ENCODE measurements around the gene FRZB. TPM values are rescaled to one million over a fixed set of nuclear protein-coding genes. Genes with fewer than 3 reads are reported as not detected.
A peak's percentile ranks its signal among the peaks of the same experiment; 100 is the strongest.

Gene FRZB
- total RNA-seq, 1 donor from 2014 or later: 0.32 TPM

- no peak for ATAC-seq
These were observed 32.1 kb downstream of the FRZB start for GRCh38 chr2:182834293-182834692.

GRCh38 chr2:182833084-182833854 is 33.2 kb downstream of the FRZB start:
- no peak for ATAC-seq

- no peak for ATAC-seq
These were observed 34.5 kb downstream of the FRZB start for GRCh38 chr2:182831921-182832320.

GRCh38 chr2:182831101-182831500 is 35.3 kb downstream of the FRZB start:
- ATAC-seq: no peak

- ATAC-seq: no peak
These were observed 39.1 kb downstream of the FRZB start for GRCh38 chr2:182827182-182827879.

- no peak for ATAC-seq
These were observed 39.9 kb downstream of the FRZB start for GRCh38 chr2:182826496-182826895.

GRCh38 chr2:182826064-182826463 is 40.4 kb downstream of the FRZB start:
- ATAC-seq: no peak

- ATAC-seq: no peak
These were observed 41.7 kb downstream of the FRZB start for GRCh38 chr2:182824767-182825158.

GRCh38 chr2:182824056-182824766 is 42.2 kb downstream of the FRZB start:
- no peak for ATAC-seq

- ATAC-seq: no peak
These were observed 43.7 kb downstream of the FRZB start for GRCh38 chr2:182822733-182823132.

GRCh38 chr2:182821182-182821581 is 45.3 kb downstream of the FRZB start:
- ATAC-seq: no peak

- no peak for ATAC-seq
These were observed 47.0 kb downstream of the FRZB start for GRCh38 chr2:182819412-182819811.

GRCh38 chr2:182818925-182819324 is 47.5 kb downstream of the FRZB start:
- ATAC-seq: no peak

GRCh38 chr2:182818501-182818900 is 47.9 kb downstream of the FRZB start:
- ATAC-seq: no peak

- no peak for ATAC-seq
These were observed 48.9 kb downstream of the FRZB start for GRCh38 chr2:182817558-182817957.

- ATAC-seq: no peak
These were observed 49.6 kb downstream of the FRZB start for GRCh38 chr2:182816866-182817265.

GRCh38 chr2:182814804-182815203 is 51.6 kb downstream of the FRZB start:
- ATAC-seq: no peak

GRCh38 chr2:182814380-182814779 is 52.1 kb downstream of the FRZB start:
- ATAC-seq: no peak

- no peak for ATAC-seq
These were observed 56.4 kb downstream of the FRZB start for GRCh38 chr2:182810087-182810486.

- ATAC-seq: no peak
These were observed 59.1 kb downstream of the FRZB start for GRCh38 chr2:182807319-182807718.

GRCh38 chr2:182804128-182804527 is 62.3 kb downstream of the FRZB start:
- ATAC-seq: no peak

GRCh38 chr2:182798736-182799135 is 67.7 kb downstream of the FRZB start:
- ATAC-seq: no peak

- ATAC-seq: no peak
These were observed 74.0 kb downstream of the FRZB start for GRCh38 chr2:182792441-182792840.

GRCh38 chr2:182784777-182785176 is 81.7 kb downstream of the FRZB start:
- peak; percentile 41 for ATAC-seq
